GM18873 (cell line): Measurements from ENCODE around the gene PRC1.
"Not testable (repeated sequence)": the region's sequence is repeated elsewhere in the genome, so short reads cannot be mapped to it uniquely, and the experiment has no call there.

ENCODE experiments used
- ATAC-seq: cut with Tn5 transposase; IDR thresholded peaks from one replicate; pipeline ENCODE4 v1.9.1; 2021; ENCODE audit warnings: mild to moderate bottlenecking, moderate library complexity, moderate number of reproducible peaks; ENCODE audit not compliant: unreplicated experiment, low FRiP score

The PRC1 gene

DNA sequence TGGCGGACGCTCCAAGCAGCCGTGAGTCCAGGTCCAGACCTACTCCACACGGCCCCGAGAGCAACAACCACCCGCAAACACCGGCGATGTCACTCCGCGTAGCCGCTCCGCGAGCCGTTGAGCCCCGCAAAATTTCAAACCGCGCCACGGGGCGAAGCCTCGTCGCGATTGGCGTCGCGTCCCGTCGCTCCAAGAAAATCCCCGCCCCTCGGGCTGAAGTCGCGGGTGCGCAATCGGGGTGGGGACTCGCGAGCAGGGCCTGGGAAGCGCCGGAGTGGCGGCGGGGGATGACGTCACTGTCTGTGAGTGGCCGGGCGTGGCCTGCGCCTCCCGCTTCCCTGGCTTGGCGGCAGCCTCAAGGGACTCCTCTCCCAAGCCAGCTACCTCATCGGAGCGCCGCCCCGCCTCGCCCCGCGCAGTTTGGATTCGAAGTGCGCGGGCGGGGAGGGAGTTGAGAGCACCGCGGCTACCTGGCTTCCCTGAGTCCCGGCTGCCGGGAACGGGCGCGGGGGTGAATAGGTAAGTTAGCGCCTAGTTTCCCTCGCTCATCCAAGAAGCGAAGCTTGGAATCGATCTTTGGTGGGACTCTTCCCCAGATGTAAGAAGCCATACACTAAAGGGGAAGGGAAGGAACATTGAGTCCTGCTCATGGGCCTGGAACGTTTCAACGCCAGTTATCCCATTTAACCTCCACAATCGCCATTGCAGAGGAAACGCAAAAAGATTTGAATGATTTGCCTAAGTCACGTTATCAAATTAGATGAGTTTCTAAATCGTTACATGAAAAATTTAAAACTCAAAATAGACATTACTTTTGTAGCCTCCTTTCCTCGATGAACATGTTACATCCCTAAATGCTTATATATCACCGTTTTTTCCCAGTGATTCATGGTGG lies at the start of gene PRC1:
Gene PRC1, minus strand, starts transcription at position 119 of the 895 bp plus-strand sequence. Its CDS starts 118 bp downstream, at position 1.
- peak; percentile 91 for ATAC-seq

DNA sequence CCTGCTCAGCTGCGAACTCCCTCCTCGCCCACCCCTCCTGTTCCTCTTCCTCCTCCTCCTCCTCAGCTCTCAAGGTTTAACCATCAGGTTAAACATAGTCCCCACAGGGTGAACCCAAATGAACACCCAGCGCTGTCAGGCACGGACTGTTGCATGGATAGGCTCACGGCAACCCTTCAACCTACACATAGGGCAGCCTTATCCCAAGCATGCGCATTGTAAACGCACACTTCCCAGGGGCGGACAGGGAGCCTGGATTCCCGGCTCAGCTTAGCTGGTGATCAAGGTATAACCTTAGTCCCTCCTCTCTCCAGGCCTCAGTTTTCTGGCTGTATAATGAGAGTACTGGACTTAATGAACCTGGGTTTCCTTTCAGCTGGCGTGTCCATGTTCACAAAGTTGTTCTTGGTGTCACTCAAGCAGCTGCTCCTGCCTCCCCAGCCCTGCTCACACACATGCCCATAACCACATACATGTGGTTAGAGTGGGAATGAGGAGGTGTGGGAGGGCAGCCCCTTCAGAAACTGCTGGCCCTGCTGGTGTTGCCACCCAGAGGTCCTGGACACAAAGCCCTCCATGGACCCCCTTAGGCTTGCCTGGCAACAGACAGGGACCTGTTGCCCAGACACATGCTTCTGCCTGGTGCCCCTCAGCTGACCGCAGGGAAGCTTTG lies 49.0 kb upstream of the PRC1 start:
- no peak for ATAC-seq

- ATAC-seq = no peak
Observed at GRCh38 chr15:91040856-91041255, 46.5 kb upstream of the PRC1 start.

GRCh38 chr15:91039996-91040395 lies 45.7 kb upstream of the PRC1 start:
- no peak for ATAC-seq

GRCh38 chr15:91032919-91033803 lies 38.8 kb upstream of the PRC1 start:
- ATAC-seq = no peak

DNA sequence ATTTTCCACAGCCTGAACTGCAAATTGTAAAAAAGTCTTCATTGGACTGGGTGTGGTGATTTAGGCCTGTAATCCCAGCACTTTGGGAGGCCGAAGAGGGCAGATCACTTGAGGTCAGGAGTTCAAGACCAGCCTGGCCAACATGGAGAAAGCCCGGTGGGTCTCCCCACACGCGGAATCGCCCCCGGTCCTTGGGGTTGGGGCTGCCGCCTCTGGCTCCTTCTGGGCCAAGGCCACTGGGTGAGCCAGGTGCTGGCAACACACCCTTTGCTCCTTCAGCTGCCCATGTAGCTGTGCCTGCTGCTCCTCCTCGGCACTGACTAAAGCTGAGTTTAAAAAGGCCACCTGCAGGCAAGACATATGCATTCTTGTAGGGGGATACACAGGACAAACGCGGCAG lies 37.5 kb upstream of the PRC1 start:
- ATAC-seq = no peak

DNA sequence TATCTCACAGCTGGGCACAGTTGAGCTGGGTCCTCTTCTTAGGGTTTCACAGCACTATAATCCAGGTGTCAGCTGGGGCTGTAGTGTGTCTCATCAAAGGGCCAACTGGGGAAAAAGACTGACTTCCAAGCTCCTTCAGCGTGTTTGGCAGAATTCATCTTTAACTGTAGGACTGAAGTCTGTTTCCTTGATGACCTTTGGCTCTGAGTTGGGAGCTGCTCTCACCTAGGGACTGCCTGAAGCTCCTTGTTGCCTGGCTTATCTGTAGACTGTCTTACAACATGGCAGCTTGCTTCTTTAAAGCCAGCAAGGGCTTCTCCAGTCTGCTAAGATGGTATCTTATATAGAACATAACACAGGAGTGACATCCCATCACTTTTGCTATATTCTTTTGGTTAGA lies 33.3 kb upstream of the PRC1 start:
- ATAC-seq = no peak

- no peak for ATAC-seq
Observed at GRCh38 chr15:91023720-91024119, 29.4 kb upstream of the PRC1 start.

DNA sequence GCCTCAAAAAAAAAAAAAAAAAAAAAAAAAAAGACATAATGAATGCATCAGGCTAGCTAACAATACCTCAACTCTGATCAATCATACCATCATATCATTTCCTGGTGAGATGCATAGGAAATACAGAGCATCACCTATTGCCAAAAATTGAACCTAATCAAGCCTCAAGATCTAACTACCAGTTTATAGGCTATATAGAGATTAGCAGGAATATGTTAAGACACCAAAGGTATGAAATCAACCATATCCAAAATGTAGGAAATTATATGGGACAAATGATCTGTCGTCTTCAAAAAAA lies 28.4 kb upstream of the PRC1 start:
- ATAC-seq = no peak

DNA sequence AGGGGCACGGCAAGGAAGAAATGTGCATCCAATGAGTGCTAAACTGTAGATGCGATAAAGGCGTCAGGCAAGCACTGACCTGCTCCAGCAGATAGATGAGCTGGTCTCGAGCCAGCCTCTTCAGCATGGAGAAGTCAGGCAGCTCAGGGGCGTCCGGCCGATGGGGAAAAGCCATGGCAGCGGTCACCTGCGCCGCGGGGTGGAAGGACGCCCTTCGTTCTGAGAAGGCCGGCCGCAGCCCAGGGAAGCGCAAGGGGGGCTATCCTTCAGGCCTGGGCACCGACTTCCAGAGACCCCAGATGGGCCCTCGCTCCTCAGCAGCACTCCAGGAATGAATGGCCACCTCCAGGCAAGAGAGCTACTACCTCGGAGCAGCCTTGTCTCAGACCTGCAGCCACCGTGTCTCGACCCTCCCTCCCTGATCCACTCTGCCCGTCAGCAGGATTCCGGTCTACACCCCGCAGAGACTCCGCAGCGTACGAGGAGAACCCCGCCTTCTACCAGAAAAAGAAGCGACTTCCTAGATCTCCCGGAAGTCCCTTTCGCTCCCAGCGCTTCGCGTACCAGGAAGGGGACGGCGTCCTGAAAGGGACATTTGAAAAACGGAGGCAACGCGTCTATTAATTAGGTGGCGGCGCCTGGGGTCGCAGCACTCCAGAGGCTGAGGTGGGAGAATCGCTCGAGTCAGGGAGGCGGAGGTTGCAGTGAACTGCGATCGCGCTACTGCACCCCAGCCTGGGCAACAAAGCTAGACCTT lies 27.9 kb upstream of the PRC1 start, which contains the start of gene VPS33B:
Gene VPS33B, minus strand, starts transcription at position 520 of the 757 bp plus-strand sequence. Its CDS starts 345 bp downstream, at position 175.
- ATAC-seq = no peak

- no peak for ATAC-seq
Observed at GRCh38 chr15:91021516-91022074, 27.3 kb upstream of the PRC1 start.

GRCh38 chr15:91018158-91018557 lies 23.8 kb upstream of the PRC1 start:
- no peak for ATAC-seq

DNA sequence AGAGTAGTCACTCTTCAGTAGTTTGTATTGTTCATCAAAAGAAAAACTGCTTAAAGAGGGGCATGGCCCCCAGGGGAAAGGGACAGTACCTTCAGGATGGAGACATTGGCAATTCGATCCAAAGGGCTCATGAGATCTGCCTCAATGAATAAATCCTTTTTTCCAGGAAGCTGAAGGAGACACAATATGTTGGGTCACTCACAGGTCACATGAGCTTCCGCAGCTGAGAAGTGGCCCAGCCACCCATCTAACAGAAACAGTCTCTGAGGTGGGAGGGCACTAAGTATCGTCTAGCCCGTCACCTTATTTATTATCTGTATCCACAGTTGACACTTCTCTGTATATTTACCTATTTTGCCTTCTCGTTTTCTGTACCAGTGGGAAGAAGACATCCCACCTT lies 23.4 kb upstream of the PRC1 start:
- no peak for ATAC-seq

DNA sequence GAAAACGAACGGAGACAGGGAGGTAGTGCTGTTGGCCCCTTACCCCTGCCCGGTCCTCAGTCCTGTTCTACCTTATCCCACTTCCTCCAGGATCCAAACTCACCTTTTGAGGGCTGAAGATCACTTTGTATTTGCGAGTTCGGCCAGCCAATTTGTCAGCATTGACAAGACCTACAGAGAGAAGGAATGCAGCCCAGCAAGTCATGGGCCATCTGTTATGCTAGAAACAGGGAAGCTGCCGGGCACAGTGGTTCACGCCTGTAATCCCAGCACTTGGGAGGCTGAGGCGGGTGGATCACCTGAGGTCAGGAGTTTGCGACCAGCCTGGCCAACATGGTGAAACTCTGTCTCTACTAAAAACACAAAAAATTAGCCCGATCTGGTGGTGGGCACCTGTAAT lies 19.4 kb upstream of the PRC1 start:
- ATAC-seq = not testable (repeated sequence)

DNA sequence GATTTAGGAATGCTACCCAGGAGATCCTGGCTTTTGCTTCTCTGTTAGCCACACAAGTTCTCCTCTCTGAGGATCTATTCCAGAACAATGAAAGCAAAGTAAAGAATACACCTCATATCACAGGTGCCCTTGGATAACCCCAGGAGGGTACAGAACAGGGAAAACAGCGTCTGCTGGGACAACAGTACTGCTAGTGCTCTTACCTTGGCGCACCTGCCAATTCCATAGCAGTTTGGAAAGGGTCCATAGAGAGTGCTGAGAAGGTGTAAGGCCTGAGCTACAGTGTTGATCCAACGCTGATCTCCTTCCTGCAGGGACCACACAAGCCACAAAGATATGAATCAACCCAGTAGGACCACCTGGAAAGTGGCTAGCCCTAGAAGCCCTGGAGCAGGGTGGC lies 12.9 kb upstream of the PRC1 start:
- no peak for ATAC-seq

- ATAC-seq = no peak
Observed at GRCh38 chr15:91001209-91001608, 6.9 kb upstream of the PRC1 start.

- no peak for ATAC-seq
Observed at GRCh38 chr15:90998737-90999136, 4.4 kb upstream of the PRC1 start.

DNA sequence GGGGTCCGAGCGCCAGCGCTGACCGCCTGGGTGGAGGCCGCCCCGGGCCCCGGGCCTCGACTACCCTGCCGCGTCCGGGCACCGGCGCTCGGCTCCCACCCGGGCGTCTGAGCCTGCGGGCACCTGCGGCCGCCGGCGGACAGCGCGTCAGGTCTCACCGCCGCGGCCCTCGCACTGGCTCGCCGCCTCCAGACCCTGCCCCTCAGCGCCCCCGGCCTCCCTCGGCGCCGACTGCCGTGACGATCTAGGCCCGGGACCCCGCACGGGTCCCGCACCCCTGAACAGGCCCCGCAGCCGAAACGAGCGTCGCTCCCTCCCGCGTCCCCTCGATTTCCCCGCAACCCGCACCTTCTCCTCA lies 297 bp downstream of the PRC1 start:
- ATAC-seq = no peak

GRCh38 chr15:90991587-90992285 lies 2.6 kb downstream of the PRC1 start:
- ATAC-seq = no peak
